Activated B cell treated with CpG ODN at 0.5 μM for 24 hours (primary cell): Measurements from ENCODE around the gene DOK7. TPM values are rescaled to one million over a fixed set of nuclear protein-coding genes. Genes with fewer than 3 reads are reported as not detected.

Experiments
- total RNA-seq: library from RNA; stranded (reverse); gene quantifications from 2 replicates; pipeline ENCODE4 v1.2.3, GENCODE V29; 2022

The DOK7 gene
- total RNA-seq, 1 donor from 2014 or later = 2.7 TPM

Other genes with a start within 250 kb of the DOK7 start
- 3.4 and 5.0 TPM in 2 replicates for gene MSANTD1, start 214.1 kb upstream of the DOK7 start, total RNA-seq
- 8.5 and 10.6 TPM in 2 replicates for gene RGS12, start 170.3 kb upstream of the DOK7 start, total RNA-seq
- gene HGFAC, start 21.3 kb upstream of the DOK7 start, total RNA-seq = not detected in 2 replicates
- gene LRPAP1, start 69.1 kb downstream of the DOK7 start, total RNA-seq = 60.9 and 62.9 TPM in 2 replicates